IPS-18a (cell line): ENCODE results near the gene LACTB.
"Not testable (repeated sequence)": the region's sequence is repeated elsewhere in the genome, so short reads cannot be mapped to it uniquely, and the experiment has no call there.

Experiments
- H3K27ac ChIP-seq: one replicate; pipeline ENCODE4 v1.5.1; 2013; ENCODE audit warnings: low read length
- H3K27me3 ChIP-seq: one replicate; pipeline ENCODE4 v1.6.1; 2013; ENCODE audit warnings: mild to moderate bottlenecking, low read length; ENCODE audit not compliant: control insufficient read depth, insufficient read depth
- H3K36me3 ChIP-seq: one replicate; pipeline ENCODE4 v1.6.1; 2013; ENCODE audit warnings: low read depth, low read length; ENCODE audit not compliant: control insufficient read depth
- H3K4me1 ChIP-seq: one replicate; pipeline ENCODE4 v1.6.1; 2013; ENCODE audit warnings: low read depth, low read length; ENCODE audit not compliant: control insufficient read depth
- H3K4me3 ChIP-seq: one replicate; pipeline ENCODE4 v1.5.1; 2013; ENCODE audit warnings: low read length
- H3K9ac ChIP-seq: one replicate; pipeline ENCODE4 v1.6.1; 2013; ENCODE audit warnings: mild to moderate bottlenecking, low read length, moderate library complexity
- H3K9me3 ChIP-seq: one replicate; pipeline ENCODE4 v1.6.1; 2013; ENCODE audit warnings: low read depth, low read length; ENCODE audit not compliant: control insufficient read depth

The LACTB gene

DNA sequence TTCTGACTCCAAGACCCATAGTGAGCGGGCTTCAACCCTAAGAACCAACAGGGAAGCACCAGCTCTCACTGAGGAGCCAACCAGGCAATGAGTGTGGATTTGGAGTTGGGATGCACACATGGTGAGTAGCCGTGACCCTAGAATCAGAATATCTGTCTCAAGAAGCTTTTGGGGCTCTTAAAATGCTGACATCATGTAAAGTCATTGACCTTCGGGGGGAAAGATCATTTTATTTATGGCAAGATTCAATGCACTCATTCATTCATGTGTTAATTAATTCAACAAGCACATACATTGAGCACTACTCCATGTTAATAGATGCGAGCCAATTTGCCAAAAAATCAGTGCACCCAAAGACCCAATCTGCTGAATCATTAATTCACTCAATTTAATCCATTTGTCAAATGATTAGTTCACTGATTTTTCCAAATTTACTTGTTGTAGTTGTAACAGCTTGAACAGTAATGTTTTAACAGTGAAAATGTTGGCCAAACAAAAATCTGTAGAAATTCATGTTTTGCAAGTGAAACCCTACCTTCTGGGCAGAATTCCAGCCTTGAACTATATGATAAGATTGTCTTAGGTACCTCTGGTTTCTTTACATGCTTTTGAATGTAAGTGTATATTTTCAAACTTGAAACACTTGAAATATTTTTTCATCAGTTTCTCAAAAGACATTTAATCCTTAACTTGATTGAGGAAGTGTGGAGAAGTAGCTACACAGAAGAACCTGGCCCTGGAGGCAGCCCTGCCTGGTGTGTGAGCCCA is 29.8 kb upstream of the LACTB start:
- Histone ChIP-seq H3K36me3 (no peaks in the 10 kb centered on the region), H3K9me3 (no peaks in the 10 kb centered on the region), H3K4me1 (peaks cover 20% of the 10 kb centered on the region), H3K27ac (no peak overlapping the region), H3K9ac (no peak overlapping the region), H3K4me3 (no peak overlapping the region), H3K27me3 (no peaks in the 10 kb centered on the region)

DNA sequence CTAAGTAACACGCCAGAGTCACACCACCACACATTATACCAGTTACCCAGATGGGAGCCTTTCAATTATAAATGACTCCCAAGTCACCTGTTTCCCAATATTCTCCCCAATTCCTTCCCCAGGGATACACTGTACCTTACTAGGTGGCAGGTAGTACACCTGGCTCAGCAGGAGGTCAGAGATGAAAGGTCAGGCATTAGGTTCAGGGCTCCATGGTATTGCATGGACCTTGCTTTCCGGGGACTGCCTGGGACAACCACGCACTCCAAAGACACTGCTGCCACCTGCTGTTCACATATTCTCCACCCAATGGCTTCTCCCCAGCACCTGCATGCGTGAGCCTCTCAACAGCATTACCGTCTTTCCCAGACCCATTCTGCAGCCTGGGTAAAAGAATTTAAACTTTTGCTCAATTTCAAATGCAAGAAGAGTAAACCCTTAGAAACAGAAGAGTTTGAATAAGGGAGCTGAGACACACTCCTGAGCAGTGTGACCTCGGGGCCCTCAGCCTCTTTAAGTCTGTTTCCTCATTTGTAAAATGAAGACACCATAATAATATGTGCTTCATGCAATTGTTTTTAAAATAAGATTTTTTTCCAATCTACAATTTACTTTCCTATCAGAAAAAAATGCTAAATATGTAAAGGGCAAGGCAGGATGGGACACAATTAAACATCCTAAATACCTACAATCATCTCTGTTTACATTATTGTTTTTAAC is 28.0 kb upstream of the LACTB start:
- no peaks in the 10 kb centered on the region for H3K36me3 ChIP-seq
- H3K4me1 ChIP-seq, result peaks cover 10% of the 10 kb centered on the region
- no peaks in the 10 kb centered on the region for H3K27me3 ChIP-seq
- H3K27ac ChIP-seq, result no peak overlapping the region
- no peaks in the 10 kb centered on the region for H3K9me3 ChIP-seq
- no peak overlapping the region for H3K9ac ChIP-seq
- H3K4me3 ChIP-seq, result no peak overlapping the region

DNA sequence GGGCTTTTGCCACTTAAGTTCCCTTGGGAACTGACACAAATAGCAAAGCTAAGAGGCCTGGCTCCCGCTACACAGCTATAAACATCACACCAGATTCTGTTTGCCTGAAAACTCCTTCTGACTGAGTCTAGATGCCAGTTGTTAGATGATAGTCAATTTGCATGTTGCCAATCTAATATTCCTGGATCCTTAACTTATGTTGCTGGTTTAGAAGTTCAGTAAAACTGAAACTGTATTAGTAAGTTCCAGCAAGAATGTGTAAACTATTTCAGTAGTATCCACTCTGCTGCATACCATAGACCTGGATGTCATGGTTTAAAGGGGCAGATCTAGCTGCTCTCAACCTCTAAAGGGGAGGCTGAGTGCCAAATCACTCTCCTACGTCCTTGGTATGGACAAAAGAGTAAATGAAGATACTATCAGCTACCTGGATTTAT is 27.1 kb upstream of the LACTB start:
- no peak overlapping the region for H3K27ac ChIP-seq
- H3K9ac ChIP-seq, result no peak overlapping the region
- peaks cover 2% of the 10 kb centered on the region for H3K4me1 ChIP-seq
- no peaks in the 10 kb centered on the region for H3K36me3 ChIP-seq
- H3K9me3 ChIP-seq, result no peaks in the 10 kb centered on the region
- no peaks in the 10 kb centered on the region for H3K27me3 ChIP-seq
- no peak overlapping the region for H3K4me3 ChIP-seq

DNA sequence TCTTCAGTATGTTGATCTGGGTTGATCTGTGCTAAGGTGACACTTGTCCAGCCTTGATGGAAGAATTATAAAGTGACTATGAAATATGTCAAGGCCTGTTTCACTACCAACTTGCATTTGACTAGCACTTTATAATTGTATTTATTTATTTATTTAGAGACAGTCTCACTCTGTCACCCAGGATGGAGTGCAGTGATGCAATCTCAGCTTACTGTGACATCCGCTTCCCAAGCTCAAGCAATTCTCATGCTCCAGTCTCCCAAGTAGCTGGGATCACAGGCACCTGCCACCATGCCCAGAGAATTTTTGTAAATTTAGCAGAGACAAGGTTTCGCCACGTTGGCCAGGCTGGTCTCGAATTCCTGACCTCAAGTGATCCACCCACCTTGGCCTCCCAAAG is 25.5 kb upstream of the LACTB start:
- no peak overlapping the region for H3K9ac ChIP-seq
- no peak overlapping the region for H3K4me3 ChIP-seq
- H3K27ac ChIP-seq, result no peak overlapping the region
- H3K27me3 ChIP-seq, result no peaks in the 10 kb centered on the region
- H3K4me1 ChIP-seq, result no peaks in the 10 kb centered on the region
- H3K9me3 ChIP-seq, result no peaks in the 10 kb centered on the region
- H3K36me3 ChIP-seq, result no peaks in the 10 kb centered on the region

DNA sequence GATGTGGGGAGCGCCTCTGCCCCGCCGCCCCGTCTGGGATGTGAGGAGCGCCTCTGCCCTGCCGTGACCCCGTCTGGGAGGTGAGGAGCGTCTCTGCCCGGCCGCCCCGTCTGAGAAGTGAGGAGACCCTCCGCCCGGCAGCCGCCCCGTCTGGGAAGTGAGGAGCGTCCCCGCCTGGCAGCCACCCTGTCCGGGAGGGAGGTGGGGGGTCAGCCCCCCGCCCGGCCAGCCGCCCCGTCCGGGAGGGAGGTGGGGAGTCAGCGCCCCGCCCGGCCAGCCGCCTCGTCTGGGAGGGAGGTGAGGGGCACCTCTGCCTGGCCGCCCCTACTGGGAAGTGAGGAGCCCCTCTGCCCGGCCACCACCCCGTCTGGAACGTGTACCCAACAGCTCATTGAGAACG is 22.8 kb upstream of the LACTB start:
- not testable (repeated sequence) for H3K9ac ChIP-seq, H3K4me3 ChIP-seq, H3K27ac ChIP-seq, H3K4me1 ChIP-seq, H3K36me3 ChIP-seq, H3K9me3 ChIP-seq, H3K27me3 ChIP-seq

DNA sequence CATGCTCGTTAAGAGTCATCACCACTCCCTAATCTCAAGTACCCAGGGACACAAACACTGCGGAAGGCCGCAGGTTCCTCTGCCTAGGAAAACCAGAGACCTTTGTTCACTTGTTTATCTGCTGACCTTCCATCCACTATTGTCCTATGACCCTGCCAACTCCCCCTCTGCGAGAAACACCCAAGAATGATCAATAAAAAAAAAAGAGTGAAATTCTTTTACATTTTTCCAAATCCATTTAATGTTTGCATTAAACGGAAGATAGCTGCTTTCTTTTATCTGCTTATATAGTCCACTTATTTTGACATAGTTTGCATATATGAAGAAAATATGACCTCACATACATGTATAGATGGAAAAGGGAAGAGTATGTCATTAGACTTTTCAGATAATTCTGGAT is 22.1 kb upstream of the LACTB start:
- H3K27me3 ChIP-seq, H3K4me1 ChIP-seq, H3K9ac ChIP-seq, H3K4me3 ChIP-seq, H3K9me3 ChIP-seq, H3K27ac ChIP-seq, H3K36me3 ChIP-seq: not testable (repeated sequence)

DNA sequence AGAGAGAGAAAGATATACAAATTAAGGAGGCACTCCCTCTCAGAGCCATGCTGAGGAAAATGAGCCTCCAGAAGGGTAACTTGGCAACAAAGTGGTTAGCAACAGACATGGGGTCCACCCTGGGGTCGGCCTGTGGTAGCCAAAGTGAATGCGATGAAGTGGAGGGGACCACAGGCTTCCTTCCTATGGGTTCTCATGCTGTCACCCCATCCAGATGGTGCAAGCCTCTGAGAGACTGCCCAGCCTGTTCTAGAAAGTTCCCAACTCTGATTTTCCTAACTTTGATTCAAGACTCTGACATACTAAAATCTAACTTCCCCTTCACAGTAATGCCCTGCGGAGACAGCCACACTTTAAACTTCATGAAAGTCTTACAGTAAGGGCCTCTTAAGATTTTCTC is 18.2 kb upstream of the LACTB start:
- no peaks in the 10 kb centered on the region for H3K9me3 ChIP-seq
- no peak overlapping the region for H3K27ac ChIP-seq
- no peaks in the 10 kb centered on the region for H3K27me3 ChIP-seq

DNA sequence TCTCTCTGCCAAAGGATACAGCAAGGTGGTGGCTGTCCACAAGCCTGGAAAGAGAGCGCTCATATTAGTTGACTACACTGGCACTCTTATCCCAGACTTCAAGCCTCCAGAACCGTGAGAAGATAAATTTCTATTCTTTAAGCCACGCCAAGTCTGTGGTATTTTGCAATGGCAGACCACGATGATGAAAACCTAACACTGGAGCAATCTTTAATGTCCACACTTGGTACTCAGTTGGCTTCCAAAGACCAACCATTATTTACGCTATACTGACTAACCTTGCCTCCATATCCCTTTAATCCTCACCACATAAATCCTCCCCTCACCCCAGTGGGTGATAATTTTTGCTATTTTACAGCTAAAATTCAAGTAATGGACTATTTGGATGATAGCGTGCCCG is 16.9 kb upstream of the LACTB start:
- Histone ChIP-seq H3K36me3 (no peaks in the 10 kb centered on the region), H3K27ac (no peak overlapping the region), H3K9ac (no peak overlapping the region), H3K27me3 (no peaks in the 10 kb centered on the region), H3K4me1 (no peaks in the 10 kb centered on the region), H3K9me3 (no peaks in the 10 kb centered on the region), H3K4me3 (no peak overlapping the region)

More for the DNA sequence above, 18.2 kb upstream of the LACTB start:
- Histone ChIP-seq H3K4me1 (no peaks in the 10 kb centered on the region), H3K9ac (no peak overlapping the region), H3K4me3 (no peak overlapping the region), H3K36me3 (no peaks in the 10 kb centered on the region)

DNA sequence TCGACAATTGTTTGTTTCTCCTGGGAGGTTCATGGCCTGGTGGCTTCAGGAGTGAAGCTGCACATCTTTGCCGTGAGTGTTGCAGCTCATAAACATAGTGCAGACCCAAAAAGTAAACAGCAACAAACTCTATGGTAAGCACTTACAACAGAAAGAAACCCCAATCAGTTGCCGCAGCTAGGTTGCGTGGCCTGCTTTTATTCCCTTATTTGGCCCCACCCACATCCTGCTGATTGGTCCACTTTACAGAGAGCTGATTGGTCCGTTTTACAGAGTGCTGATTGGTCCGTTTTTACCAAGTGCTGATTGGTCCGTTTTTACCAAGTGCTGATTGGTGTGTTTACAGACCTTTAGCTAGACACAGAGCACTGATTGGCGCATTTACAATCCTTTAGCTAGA is 16.3 kb upstream of the LACTB start:
- not testable (repeated sequence) for H3K4me3 ChIP-seq, H3K27ac ChIP-seq, H3K9ac ChIP-seq, H3K27me3 ChIP-seq, H3K9me3 ChIP-seq, H3K4me1 ChIP-seq, H3K36me3 ChIP-seq

DNA sequence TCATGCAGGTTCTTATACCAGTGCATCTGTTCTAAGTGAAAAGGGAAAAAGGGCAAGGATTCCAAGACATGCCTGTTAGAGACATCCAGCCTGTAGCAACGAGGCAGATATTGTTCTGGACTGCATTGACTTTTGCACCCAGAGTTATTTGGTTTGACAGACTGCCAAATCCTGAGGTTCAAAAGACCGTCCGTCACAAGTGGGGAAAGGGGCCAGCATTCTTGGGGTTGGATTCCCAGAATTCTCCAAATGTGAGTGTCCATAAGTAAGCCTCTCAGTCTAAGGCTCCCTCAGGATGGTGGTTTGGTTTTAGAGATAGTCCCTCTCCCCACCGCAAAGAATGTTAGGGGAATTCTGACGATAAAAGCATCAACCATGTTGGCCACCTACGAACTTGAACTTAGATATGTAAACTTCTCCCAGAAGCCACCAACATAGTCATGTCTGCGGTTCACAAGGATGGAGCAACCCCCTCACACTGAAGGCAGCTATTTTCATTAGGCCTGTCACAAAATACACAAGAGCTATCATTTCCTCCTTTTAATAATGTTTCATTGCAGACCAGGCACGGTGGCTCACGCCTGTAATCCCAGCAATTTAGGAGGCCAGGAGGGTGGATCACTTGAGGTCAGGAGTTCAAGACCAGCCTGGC is 13.6 kb upstream of the LACTB start:
- H3K9ac ChIP-seq, result no peak overlapping the region
- no peaks in the 10 kb centered on the region for H3K9me3 ChIP-seq
- no peaks in the 10 kb centered on the region for H3K36me3 ChIP-seq
- no peaks in the 10 kb centered on the region for H3K27me3 ChIP-seq
- H3K27ac ChIP-seq, result no peak overlapping the region
- H3K4me3 ChIP-seq, result no peak overlapping the region
- no peaks in the 10 kb centered on the region for H3K4me1 ChIP-seq

DNA sequence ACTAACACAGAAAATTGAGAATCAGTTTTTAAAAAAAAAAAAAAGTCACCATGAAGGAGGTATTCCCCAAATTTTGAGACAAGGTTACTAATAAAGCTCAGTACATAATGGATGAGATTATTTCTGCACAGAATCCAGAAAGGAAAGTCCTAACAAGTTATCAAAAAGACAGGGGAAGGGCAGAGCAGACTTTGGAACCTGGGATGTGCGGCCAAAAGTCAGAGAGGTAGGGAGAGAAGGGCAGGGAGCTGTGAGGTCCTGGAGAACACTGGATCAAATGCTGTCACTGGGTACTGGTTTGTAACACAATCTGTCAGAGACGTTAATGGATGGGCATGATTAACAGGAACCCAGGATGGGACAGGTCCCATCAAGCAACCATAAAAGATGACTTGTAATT is 12.2 kb upstream of the LACTB start:
- Histone ChIP-seq H3K9me3 (no peaks in the 10 kb centered on the region), H3K4me1 (no peaks in the 10 kb centered on the region), H3K9ac (no peak overlapping the region), H3K4me3 (no peak overlapping the region), H3K27ac (no peak overlapping the region), H3K36me3 (no peaks in the 10 kb centered on the region), H3K27me3 (no peaks in the 10 kb centered on the region)
